ENCODE measurements around the gene MYH4.

MYH4 gene

DNA sequence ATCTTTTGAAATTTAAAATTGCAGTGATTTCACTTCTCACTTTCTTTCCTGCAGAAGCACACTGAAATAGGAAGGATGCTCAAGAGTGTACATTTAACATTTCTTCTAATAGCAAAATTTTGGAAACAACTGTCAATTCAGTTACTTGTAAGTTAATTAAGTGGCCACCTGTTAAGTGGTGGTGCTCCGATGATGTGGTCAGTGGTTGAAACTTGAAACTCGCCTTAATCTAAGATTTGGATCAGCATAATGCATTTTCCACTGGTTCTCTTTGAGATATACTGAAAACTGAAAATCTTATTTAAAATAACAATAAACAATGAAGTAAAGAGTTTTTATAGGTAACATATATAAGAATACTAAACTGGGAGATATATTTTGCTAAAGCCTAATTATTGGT, 40.6 kb downstream of the MYH4 start:
- peaks cover 22% of the 10 kb centered on the region for H3K27me3 ChIP-seq (ENCODE audit: insufficient read depth, low read length, poor library complexity)
- H2AFZ ChIP-seq (ENCODE audit: low read depth, low read length) = no peak overlapping the region
- no peak overlapping the region for H3K4me2 ChIP-seq (ENCODE audit: insufficient read depth, low read length)
- no peaks in the 10 kb centered on the region for H3K4me1 ChIP-seq (ENCODE audit: insufficient read depth, low read length)
- no peak overlapping the region for H3K4me3 ChIP-seq (ENCODE audit: low read depth in 1 of 2, low read length in 2 of 2)
- H3K79me2 ChIP-seq (ENCODE audit: insufficient read depth, low read length) = no peaks in the 10 kb centered on the region
- no peaks in the 10 kb centered on the region for H3K36me3 ChIP-seq (ENCODE audit: insufficient read depth, low read length)
- no peak overlapping the region for H3K27ac ChIP-seq (ENCODE audit: low read length)
- no peak for ATAC-seq (ENCODE audit: insufficient read depth, low read depth)
- TF ChIP-seq, protein P1, sequence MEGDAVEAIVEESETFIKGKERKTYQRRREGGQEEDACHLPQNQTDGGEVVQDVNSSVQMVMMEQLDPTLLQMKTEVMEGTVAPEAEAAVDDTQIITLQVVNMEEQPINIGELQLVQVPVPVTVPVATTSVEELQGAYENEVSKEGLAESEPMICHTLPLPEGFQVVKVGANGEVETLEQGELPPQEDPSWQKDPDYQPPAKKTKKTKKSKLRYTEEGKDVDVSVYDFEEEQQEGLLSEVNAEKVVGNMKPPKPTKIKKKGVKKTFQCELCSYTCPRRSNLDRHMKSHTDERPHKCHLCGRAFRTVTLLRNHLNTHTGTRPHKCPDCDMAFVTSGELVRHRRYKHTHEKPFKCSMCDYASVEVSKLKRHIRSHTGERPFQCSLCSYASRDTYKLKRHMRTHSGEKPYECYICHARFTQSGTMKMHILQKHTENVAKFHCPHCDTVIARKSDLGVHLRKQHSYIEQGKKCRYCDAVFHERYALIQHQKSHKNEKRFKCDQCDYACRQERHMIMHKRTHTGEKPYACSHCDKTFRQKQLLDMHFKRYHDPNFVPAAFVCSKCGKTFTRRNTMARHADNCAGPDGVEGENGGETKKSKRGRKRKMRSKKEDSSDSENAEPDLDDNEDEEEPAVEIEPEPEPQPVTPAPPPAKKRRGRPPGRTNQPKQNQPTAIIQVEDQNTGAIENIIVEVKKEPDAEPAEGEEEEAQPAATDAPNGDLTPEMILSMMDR (IDR thresholded peaks at IDR 0.05; ENCODE audit: borderline replicate concordance, extremely low read depth, low read length, poor library complexity, severe bottlenecking) = no peak
- TF ChIP-seq EZH2 (IDR thresholded peaks at IDR 0.05; ENCODE audit: borderline replicate concordance, low read depth, low read length, severe bottlenecking) = no peak
- H4K20me1 ChIP-seq (ENCODE audit: insufficient read depth, low read length) = no peaks in the 10 kb centered on the region
- no peak overlapping the region for H3K9ac ChIP-seq (ENCODE audit: low read depth, low read length)
- DNase-seq = no peak
- H3K9me3 ChIP-seq (ENCODE audit: insufficient read depth, low read length, severe bottlenecking) = no peaks in the 10 kb centered on the region

DNA sequence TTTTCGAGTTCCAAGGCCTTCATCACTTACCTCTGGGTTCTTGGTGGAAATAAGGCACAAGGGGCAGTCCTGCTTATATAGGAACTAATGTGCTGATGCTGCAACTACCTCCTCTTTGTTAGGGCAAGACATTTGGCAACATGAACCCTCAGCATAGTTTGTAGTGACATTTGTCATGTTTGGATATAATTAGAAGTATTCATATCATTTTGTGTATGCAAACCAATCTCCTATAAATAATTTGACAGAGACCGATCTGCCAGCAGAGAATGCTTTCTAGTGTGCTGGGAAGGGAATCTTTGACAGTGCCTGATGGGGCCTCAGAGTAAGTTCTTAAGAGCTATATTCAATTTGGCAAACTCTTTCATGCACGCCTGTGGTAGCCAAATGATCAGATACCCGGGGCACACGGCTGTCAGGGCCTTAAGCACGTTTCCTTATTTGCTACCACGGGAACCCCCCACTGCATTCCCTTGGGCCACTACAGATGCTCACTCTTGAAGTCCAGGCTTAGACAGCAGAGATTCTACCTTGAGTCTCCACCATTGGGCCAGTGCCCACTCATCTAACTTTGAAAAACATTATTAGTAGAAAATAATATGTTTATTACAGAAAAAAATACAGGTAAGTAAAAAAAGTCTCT, 47.3 kb downstream of the MYH4 start, which contains the start of gene MYH8:
Gene MYH8 (minus strand): TSS at position 51 of the 643 bp plus-strand sequence. CDS start 1,723 bp downstream, outside the sequence.
- ATAC-seq (ENCODE audit: insufficient read depth, low read depth) (no peak), DNase-seq (no peak)

DNA sequence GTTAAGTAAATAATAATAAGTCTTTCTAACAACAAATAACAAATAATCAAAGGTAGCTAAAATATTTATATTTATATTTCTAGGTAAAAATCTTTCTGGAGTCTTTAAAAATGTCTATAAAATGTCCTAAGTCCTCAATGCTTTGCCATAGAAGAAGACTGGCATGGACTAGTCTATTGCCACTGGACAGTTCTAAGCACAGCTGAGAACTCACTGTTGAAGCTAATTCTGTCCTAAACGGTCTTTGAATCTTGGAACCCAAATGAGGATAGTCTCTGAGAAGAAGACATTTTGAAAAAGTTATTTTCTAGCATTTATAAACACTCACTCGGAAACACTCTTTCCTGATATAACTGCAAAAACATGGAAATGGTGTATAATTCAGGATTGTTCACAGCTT, 48.1 kb downstream of the MYH4 start:
- TF ChIP-seq EZH2 (IDR thresholded peaks at IDR 0.05; ENCODE audit: borderline replicate concordance, low read depth, low read length, severe bottlenecking) = no peak
- H3K79me2 ChIP-seq (ENCODE audit: insufficient read depth, low read length) = no peaks in the 10 kb centered on the region
- peaks cover 30% of the 10 kb centered on the region for H3K27me3 ChIP-seq (ENCODE audit: insufficient read depth, low read length, poor library complexity)
- no peak overlapping the region for H3K4me2 ChIP-seq (ENCODE audit: insufficient read depth, low read length)
- no peak overlapping the region for H3K27ac ChIP-seq (ENCODE audit: low read length)
- DNase-seq = no peak
- H2AFZ ChIP-seq (ENCODE audit: low read depth, low read length) = no peak overlapping the region
- no peaks in the 10 kb centered on the region for H4K20me1 ChIP-seq (ENCODE audit: insufficient read depth, low read length)
- H3K36me3 ChIP-seq (ENCODE audit: insufficient read depth, low read length) = no peaks in the 10 kb centered on the region
- no peaks in the 10 kb centered on the region for H3K9me3 ChIP-seq (ENCODE audit: insufficient read depth, low read length, severe bottlenecking)
- ATAC-seq (ENCODE audit: insufficient read depth, low read depth) = no peak
- H3K4me1 ChIP-seq (ENCODE audit: insufficient read depth, low read length) = no peaks in the 10 kb centered on the region
- H3K4me3 ChIP-seq (ENCODE audit: low read depth in 1 of 2, low read length in 2 of 2) = no peak overlapping the region
- H3K9ac ChIP-seq (ENCODE audit: low read depth, low read length) = no peak overlapping the region

More for the DNA sequence above, 47.3 kb downstream of the MYH4 start, which contains the start of gene MYH8:
- Histone ChIP-seq H3K4me1 (ENCODE audit: insufficient read depth, low read length) (no peaks in the 10 kb centered on the region), H2AFZ (ENCODE audit: low read depth, low read length) (no peak within 1 kb of the TSS), H3K79me2 (ENCODE audit: insufficient read depth, low read length) (no peaks in the 10 kb centered on the region), H4K20me1 (ENCODE audit: insufficient read depth, low read length) (no peaks in the 10 kb centered on the region), H3K9me3 (ENCODE audit: insufficient read depth, low read length, severe bottlenecking) (no peaks in the 10 kb centered on the region), H3K27ac (ENCODE audit: low read length) (no peak within 1 kb of the TSS), H3K4me3 (ENCODE audit: low read depth in 1 of 2, low read length in 2 of 2) (no peak within 1 kb of the TSS), H3K27me3 (ENCODE audit: insufficient read depth, low read length, poor library complexity) (peaks cover 33% of the 10 kb centered on the region), H3K9ac (ENCODE audit: low read depth, low read length) (no peak within 1 kb of the TSS), H3K36me3 (ENCODE audit: insufficient read depth, low read length) (no peaks in the 10 kb centered on the region), H3K4me2 (ENCODE audit: insufficient read depth, low read length) (no peak within 1 kb of the TSS)
- TF ChIP-seq, protein P1 (IDR thresholded peaks at IDR 0.05; ENCODE audit: borderline replicate concordance, extremely low read depth, low read length, poor library complexity, severe bottlenecking) = no peak
- no peak for TF ChIP-seq EZH2 (IDR thresholded peaks at IDR 0.05; ENCODE audit: borderline replicate concordance, low read depth, low read length, severe bottlenecking)

DNA sequence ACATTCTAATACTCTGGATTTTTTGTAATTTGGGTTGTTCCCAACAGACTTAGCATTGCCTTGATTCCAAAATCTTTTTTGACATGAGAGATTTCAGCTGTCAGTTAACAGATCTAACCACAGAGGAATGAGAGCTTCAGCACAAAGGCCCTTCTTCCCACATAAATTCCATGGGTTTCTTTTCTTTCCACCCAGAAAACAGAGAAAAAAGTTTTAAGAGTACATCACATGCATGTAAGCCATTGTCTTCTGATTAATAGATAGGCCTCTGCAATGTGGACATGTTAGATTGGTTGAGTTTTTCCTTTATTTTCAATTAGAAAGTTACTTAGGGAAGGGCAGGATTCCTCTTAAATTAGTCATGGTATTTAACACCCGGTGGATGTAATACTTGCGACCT, 48.5 kb downstream of the MYH4 start:
- H3K9ac ChIP-seq (ENCODE audit: low read depth, low read length) = no peak overlapping the region
- H3K27me3 ChIP-seq (ENCODE audit: insufficient read depth, low read length, poor library complexity) = peaks cover 30% of the 10 kb centered on the region
- H3K36me3 ChIP-seq (ENCODE audit: insufficient read depth, low read length) = no peaks in the 10 kb centered on the region
- no peak overlapping the region for H3K27ac ChIP-seq (ENCODE audit: low read length)
- no peak overlapping the region for H3K4me2 ChIP-seq (ENCODE audit: insufficient read depth, low read length)
- ATAC-seq (ENCODE audit: insufficient read depth, low read depth) (no peak), DNase-seq (no peak)
- no peaks in the 10 kb centered on the region for H3K79me2 ChIP-seq (ENCODE audit: insufficient read depth, low read length)
- no peak overlapping the region for H2AFZ ChIP-seq (ENCODE audit: low read depth, low read length)
- H3K4me1 ChIP-seq (ENCODE audit: insufficient read depth, low read length) = no peaks in the 10 kb centered on the region
- no peaks in the 10 kb centered on the region for H3K9me3 ChIP-seq (ENCODE audit: insufficient read depth, low read length, severe bottlenecking)
- no peak overlapping the region for H3K4me3 ChIP-seq (ENCODE audit: low read depth in 1 of 2, low read length in 2 of 2)
- TF ChIP-seq EZH2 (IDR thresholded peaks at IDR 0.05; ENCODE audit: borderline replicate concordance, low read depth, low read length, severe bottlenecking) = no peak
- TF ChIP-seq, protein P1 (IDR thresholded peaks at IDR 0.05; ENCODE audit: borderline replicate concordance, extremely low read depth, low read length, poor library complexity, severe bottlenecking) = no peak
- H4K20me1 ChIP-seq (ENCODE audit: insufficient read depth, low read length) = no peaks in the 10 kb centered on the region
